ENCODE measurements around the gene MPDZ.

MPDZ gene

GRCh38 chr9:13281356-13282016 is 2.0 kb upstream of the MPDZ start:
- DNase-seq (ENCODE audit: extremely low spot score), result no peak
- ChIA-PET CTCF (interaction anchor here (1.2 kb wide), 1 partner anchor 13 kb away, joined by 3 read pairs; no protein-coding TSS in a partner anchor), POLR2A (no interaction called here)
- TF ChIP-seq, protein P1, sequence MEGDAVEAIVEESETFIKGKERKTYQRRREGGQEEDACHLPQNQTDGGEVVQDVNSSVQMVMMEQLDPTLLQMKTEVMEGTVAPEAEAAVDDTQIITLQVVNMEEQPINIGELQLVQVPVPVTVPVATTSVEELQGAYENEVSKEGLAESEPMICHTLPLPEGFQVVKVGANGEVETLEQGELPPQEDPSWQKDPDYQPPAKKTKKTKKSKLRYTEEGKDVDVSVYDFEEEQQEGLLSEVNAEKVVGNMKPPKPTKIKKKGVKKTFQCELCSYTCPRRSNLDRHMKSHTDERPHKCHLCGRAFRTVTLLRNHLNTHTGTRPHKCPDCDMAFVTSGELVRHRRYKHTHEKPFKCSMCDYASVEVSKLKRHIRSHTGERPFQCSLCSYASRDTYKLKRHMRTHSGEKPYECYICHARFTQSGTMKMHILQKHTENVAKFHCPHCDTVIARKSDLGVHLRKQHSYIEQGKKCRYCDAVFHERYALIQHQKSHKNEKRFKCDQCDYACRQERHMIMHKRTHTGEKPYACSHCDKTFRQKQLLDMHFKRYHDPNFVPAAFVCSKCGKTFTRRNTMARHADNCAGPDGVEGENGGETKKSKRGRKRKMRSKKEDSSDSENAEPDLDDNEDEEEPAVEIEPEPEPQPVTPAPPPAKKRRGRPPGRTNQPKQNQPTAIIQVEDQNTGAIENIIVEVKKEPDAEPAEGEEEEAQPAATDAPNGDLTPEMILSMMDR (IDR thresholded peaks at IDR 0.05; ENCODE audit: control extremely low read depth, extremely low read depth, low read depth, missing control alignments), result no peak

GRCh38 chr9:13278368-13279246 is 885 bp downstream of the MPDZ start:
- POLR2A ChIA-PET, result no interaction called here
- CTCF ChIA-PET, result no interaction called here
- DNase-seq (ENCODE audit: extremely low spot score), result no peak
- TF ChIP-seq, protein P1 (IDR thresholded peaks at IDR 0.05; ENCODE audit: control extremely low read depth, extremely low read depth, low read depth, missing control alignments), result no peak

DNA sequence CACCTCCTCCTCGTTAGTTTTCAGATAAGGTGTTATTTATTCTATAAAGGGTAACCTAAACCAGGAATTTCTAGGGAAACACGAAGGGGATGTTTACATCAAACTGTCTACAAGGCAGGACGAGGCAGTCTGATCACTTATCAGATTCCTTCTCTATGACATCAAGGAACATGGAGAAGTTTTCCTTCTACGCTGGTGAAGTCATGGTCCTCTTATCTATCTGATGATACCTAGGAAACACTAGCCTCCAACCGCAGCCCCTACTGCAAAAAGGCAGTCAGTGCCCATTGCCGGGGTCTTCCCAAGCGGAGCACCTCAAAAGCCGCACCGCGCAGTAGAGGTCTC is 1.5 kb downstream of the MPDZ start:
- DNase-seq (ENCODE audit: extremely low spot score), result no peak
- ChIA-PET CTCF (no interaction called here), POLR2A (no interaction called here)
- TF ChIP-seq, protein P1 (IDR thresholded peaks at IDR 0.05; ENCODE audit: control extremely low read depth, extremely low read depth, low read depth, missing control alignments), result no peak

DNA sequence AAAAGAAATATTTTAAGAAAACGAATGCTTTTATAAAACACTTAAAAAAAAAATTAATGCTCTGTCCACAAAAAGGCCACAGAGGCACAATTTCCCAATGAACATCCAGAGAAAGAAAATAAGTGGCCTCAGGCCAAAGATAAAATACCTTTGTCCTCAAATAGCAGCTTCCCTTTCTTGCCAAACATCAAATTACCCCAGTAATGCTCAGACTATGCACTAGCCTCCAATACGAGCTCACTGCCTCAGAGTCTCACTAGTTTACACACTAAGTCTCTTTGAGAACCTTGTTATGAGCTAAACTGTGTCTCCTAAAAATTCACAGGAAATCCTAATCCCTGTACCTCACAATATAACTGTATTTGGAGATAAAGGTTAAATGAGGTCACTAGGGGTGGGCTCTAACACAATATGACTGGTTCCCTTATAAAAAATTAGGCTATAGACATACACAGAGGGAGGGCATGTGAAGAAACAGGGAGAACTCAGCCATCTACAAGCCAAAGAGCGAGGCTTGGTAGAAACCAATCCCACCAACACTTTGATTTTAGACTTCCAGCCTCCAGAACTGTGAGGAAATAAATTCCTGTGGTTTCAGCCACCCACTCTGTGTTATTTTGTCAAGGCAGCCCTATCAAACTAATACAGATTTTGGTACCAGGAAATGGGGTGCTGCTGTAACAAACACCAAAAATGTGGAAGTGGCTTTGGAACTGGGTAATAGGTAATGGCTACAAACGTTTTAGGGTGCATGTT is 4.4 kb downstream of the MPDZ start:
- ChIA-PET CTCF (no interaction called here), POLR2A (no interaction called here)
- no peak for DNase-seq (ENCODE audit: extremely low spot score)
- TF ChIP-seq, protein P1 (IDR thresholded peaks at IDR 0.05; ENCODE audit: control extremely low read depth, extremely low read depth, low read depth, missing control alignments), result no peak

DNA sequence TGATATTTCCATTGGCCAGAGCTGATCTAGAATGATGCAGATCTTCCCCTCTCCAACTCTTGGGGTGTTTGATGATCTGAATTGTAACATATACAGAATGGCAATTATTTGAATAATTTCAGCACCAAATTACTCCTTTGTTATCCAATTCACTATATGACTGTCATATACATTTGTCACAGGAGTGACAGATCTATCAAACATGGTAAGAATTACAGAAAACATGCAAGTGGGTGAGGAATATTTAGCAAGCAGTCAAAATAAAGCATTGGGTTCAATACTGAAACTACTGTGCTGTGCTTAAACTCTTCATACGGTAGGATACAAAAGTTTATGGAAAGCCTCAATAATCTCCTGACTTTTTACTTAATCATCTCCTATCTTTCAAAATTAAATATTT is 8.8 kb downstream of the MPDZ start:
- TF ChIP-seq, protein P1 (IDR thresholded peaks at IDR 0.05; ENCODE audit: control extremely low read depth, extremely low read depth, low read depth, missing control alignments), result no peak
- ChIA-PET POLR2A (no interaction called here), CTCF (no interaction called here)

GRCh38 chr9:13269589-13270452 is 9.7 kb downstream of the MPDZ start:
- ChIA-PET POLR2A (no interaction called here), CTCF (interaction anchor here (1.4 kb wide), 1 partner anchor 10 kb away, joined by 3 read pairs; no protein-coding TSS in a partner anchor)
- TF ChIP-seq, protein P1 (IDR thresholded peaks at IDR 0.05; ENCODE audit: control extremely low read depth, extremely low read depth, low read depth, missing control alignments), result no peak

More for the DNA sequence above, 8.8 kb downstream of the MPDZ start:
- DNase-seq (ENCODE audit: extremely low spot score), result no peak

More at GRCh38 chr9:13269589-13270452, 9.7 kb downstream of the MPDZ start:
- no peak for DNase-seq (ENCODE audit: extremely low spot score)

All from GM10248 (cell line).